ENCODE results near the gene GRIP2. TPM values are rescaled to one million over a fixed set of nuclear protein-coding genes. Genes with fewer than 3 reads are reported as not detected.

GRIP2 gene
- polyA plus RNA-seq, 1 donor from 2014 or later: 8.6 TPM

DNA sequence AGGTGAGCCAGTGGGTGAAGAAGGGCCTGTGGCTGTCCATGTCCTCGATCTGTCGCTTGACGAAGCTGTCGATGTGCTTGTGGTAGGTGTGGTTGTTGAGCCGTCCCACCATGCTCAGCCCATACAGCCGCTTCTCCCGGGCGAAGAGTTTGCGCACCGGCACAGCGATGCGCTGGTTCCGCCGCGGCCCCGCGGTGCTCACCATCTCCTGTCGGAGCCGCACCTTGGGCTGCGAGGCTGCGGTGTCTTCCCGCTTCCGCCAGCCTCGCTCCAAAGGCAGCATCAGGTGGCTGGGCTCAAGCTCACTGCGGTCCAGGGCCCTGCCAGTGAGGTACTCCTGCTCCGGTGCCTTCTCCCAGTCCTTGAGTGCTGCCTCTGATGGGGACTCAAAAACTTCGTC lies 34.0 kb upstream of the GRIP2 start:
- H3K27ac ChIP-seq (ENCODE audit: low read length): no peak overlapping the region
- no peaks in the 10 kb centered on the region for H3K36me3 ChIP-seq (ENCODE audit: insufficient read depth, low read length)

DNA sequence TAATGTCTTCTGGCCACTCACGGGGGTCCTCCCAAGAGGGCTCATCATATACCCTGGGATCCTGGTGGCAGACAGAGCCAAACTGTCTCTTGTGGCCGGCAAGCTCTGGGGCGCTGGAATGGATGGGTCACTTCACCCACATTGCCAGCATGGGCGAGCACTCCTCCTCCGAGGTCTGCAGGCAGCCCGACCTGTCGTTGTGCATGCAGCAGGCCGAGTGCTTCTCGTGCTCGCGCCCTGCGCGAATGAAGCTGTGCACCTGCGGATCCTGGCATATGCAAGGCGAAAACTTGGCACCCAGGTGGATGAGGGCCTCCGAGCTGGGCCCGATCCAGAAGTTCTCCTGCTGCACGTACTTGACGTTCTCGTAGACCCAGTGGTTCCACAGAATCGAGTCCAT lies 33.6 kb upstream of the GRIP2 start:
- Histone ChIP-seq H4K20me1 (ENCODE audit: insufficient read depth) (no peaks in the 10 kb centered on the region), H3K36me3 (ENCODE audit: insufficient read depth, low read length) (no peaks in the 10 kb centered on the region), H3K79me2 (replicated peaks; ENCODE audit: insufficient read depth, low read length) (no peaks in the 10 kb centered on the region), H3K9ac (ENCODE audit: low read length) (no peak overlapping the region), H3K9me3 (ENCODE audit: low read length) (no peaks in the 10 kb centered on the region), H2AFZ (ENCODE audit: low read depth, low read length) (no peak overlapping the region), H3K4me3 (ENCODE audit: low read length) (no peak overlapping the region), H3K4me2 (ENCODE audit: low read length) (no peak overlapping the region), H3K9me2 (ENCODE audit: insufficient read depth, low read length) (no peaks in the 10 kb centered on the region), H3K27ac (ENCODE audit: low read length) (no peak overlapping the region), H3F3A (ENCODE audit: insufficient read depth, low read length, poor library complexity, severe bottlenecking) (no peaks in the 10 kb centered on the region), H3K27me3 (ENCODE audit: insufficient read depth, low read depth, low read length) (no peaks in the 10 kb centered on the region)
- no peak for TF ChIP-seq SMC3 (conservative IDR thresholded peaks at IDR 0.05; ENCODE audit: poor library complexity)
- no peak for TF ChIP-seq REST (IDR thresholded peaks at IDR 0.05; ENCODE audit: borderline replicate concordance)
- no peak for TF ChIP-seq MXI1 (conservative IDR thresholded peaks at IDR 0.05; ENCODE audit: poor library complexity, severe bottlenecking)
- no peak for TF ChIP-seq EP300 (conservative IDR thresholded peaks at IDR 0.05; ENCODE audit: poor library complexity, severe bottlenecking)
- TF ChIP-seq TAF1 (IDR thresholded peaks at IDR 0.05; ENCODE audit: low read depth): no peak
- no peak for TF ChIP-seq RAD21 (conservative IDR thresholded peaks at IDR 0.05)
- TF ChIP-seq, protein P1, sequence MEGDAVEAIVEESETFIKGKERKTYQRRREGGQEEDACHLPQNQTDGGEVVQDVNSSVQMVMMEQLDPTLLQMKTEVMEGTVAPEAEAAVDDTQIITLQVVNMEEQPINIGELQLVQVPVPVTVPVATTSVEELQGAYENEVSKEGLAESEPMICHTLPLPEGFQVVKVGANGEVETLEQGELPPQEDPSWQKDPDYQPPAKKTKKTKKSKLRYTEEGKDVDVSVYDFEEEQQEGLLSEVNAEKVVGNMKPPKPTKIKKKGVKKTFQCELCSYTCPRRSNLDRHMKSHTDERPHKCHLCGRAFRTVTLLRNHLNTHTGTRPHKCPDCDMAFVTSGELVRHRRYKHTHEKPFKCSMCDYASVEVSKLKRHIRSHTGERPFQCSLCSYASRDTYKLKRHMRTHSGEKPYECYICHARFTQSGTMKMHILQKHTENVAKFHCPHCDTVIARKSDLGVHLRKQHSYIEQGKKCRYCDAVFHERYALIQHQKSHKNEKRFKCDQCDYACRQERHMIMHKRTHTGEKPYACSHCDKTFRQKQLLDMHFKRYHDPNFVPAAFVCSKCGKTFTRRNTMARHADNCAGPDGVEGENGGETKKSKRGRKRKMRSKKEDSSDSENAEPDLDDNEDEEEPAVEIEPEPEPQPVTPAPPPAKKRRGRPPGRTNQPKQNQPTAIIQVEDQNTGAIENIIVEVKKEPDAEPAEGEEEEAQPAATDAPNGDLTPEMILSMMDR (IDR thresholded peaks at IDR 0.05; ENCODE audit: poor library complexity, severe bottlenecking): no peak
- no peak for TF ChIP-seq POLR2AphosphoS5 (IDR thresholded peaks at IDR 0.05)

More for the DNA sequence above, 34.0 kb upstream of the GRIP2 start:
- Histone ChIP-seq H4K20me1 (ENCODE audit: insufficient read depth) (no peaks in the 10 kb centered on the region), H3K27me3 (ENCODE audit: insufficient read depth, low read depth, low read length) (no peaks in the 10 kb centered on the region), H2AFZ (ENCODE audit: low read depth, low read length) (no peak overlapping the region), H3K79me2 (replicated peaks; ENCODE audit: insufficient read depth, low read length) (no peaks in the 10 kb centered on the region), H3K9me3 (ENCODE audit: low read length) (no peaks in the 10 kb centered on the region), H3K9me2 (ENCODE audit: insufficient read depth, low read length) (no peaks in the 10 kb centered on the region), H3K9ac (ENCODE audit: low read length) (no peak overlapping the region), H3K4me2 (ENCODE audit: low read length) (no peak overlapping the region), H3F3A (ENCODE audit: insufficient read depth, low read length, poor library complexity, severe bottlenecking) (no peaks in the 10 kb centered on the region), H3K4me3 (ENCODE audit: low read length) (no peak overlapping the region)
- TF ChIP-seq MXI1 (conservative IDR thresholded peaks at IDR 0.05; ENCODE audit: poor library complexity, severe bottlenecking) (no peak), RAD21 (conservative IDR thresholded peaks at IDR 0.05) (no peak), POLR2AphosphoS5 (IDR thresholded peaks at IDR 0.05) (no peak), TAF1 (IDR thresholded peaks at IDR 0.05; ENCODE audit: low read depth) (no peak), EP300 (conservative IDR thresholded peaks at IDR 0.05; ENCODE audit: poor library complexity, severe bottlenecking) (no peak), SMC3 (conservative IDR thresholded peaks at IDR 0.05; ENCODE audit: poor library complexity) (no peak), EZH2 (IDR thresholded peaks at IDR 0.05; ENCODE audit: borderline replicate concordance, insufficient read depth, low read length, poor library complexity, severe bottlenecking) (no peak), REST (IDR thresholded peaks at IDR 0.05; ENCODE audit: borderline replicate concordance) (no peak)
- TF ChIP-seq, protein P1 (IDR thresholded peaks at IDR 0.05; ENCODE audit: poor library complexity, severe bottlenecking): no peak
